HG03558 (cell line): Measurements from ENCODE around the gene CREG2.
"Not testable (repeated sequence)": the region's sequence is repeated elsewhere in the genome, so short reads cannot be mapped to it uniquely, and the experiment has no call there.

Source experiments
- ATAC-seq: cut with Tn5 transposase; IDR thresholded peaks from one replicate; pipeline ENCODE4 v1.9.1; 2021; ENCODE audit warnings: moderate number of reproducible peaks; ENCODE audit not compliant: unreplicated experiment; ENCODE audit errors: extremely low read depth

The CREG2 gene

GRCh38 chr2:101351207-101351606 is 36.1 kb downstream of the CREG2 start:
- no peak for ATAC-seq

- no peak for ATAC-seq
Observed at GRCh38 chr2:101349893-101350662, 37.2 kb downstream of the CREG2 start.

- ATAC-seq = no peak
Observed at GRCh38 chr2:101348883-101349282, 38.4 kb downstream of the CREG2 start.

- ATAC-seq = no peak
Observed at GRCh38 chr2:101346909-101347308, 40.4 kb downstream of the CREG2 start.

- no peak for ATAC-seq
Observed at GRCh38 chr2:101344137-101344536, 43.2 kb downstream of the CREG2 start.

GRCh38 chr2:101342625-101343008 is 44.7 kb downstream of the CREG2 start:
- ATAC-seq = no peak

- no peak for ATAC-seq
Observed at GRCh38 chr2:101341901-101342624, 45.2 kb downstream of the CREG2 start.

GRCh38 chr2:101341421-101341820 is 45.9 kb downstream of the CREG2 start:
- no peak for ATAC-seq

- ATAC-seq = no peak
Observed at GRCh38 chr2:101340141-101340551, 47.2 kb downstream of the CREG2 start.

- no peak for ATAC-seq
Observed at GRCh38 chr2:101339266-101339880, 47.9 kb downstream of the CREG2 start.

- no peak for ATAC-seq
Observed at GRCh38 chr2:101337877-101338276, 49.4 kb downstream of the CREG2 start.

GRCh38 chr2:101332885-101333766 is 54.2 kb downstream of the CREG2 start:
- ATAC-seq = no peak

GRCh38 chr2:101331202-101331601 is 56.1 kb downstream of the CREG2 start:
- ATAC-seq = no peak

GRCh38 chr2:101330253-101330933 is 56.9 kb downstream of the CREG2 start:
- ATAC-seq = no peak

GRCh38 chr2:101329026-101329425 is 58.3 kb downstream of the CREG2 start:
- ATAC-seq = no peak

GRCh38 chr2:101328474-101329007 is 58.8 kb downstream of the CREG2 start:
- no peak for ATAC-seq

GRCh38 chr2:101327863-101328394 is 59.4 kb downstream of the CREG2 start:
- ATAC-seq = no peak

- ATAC-seq = no peak
Observed at GRCh38 chr2:101325425-101325824, 61.9 kb downstream of the CREG2 start.

- not testable (repeated sequence) for ATAC-seq
Observed at GRCh38 chr2:101316568-101316967, 70.7 kb downstream of the CREG2 start.
